ENCODE data around the gene LYRM2.

The LYRM2 gene, protein sequence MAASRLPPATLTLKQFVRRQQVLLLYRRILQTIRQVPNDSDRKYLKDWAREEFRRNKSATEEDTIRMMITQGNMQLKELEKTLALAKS

DNA sequence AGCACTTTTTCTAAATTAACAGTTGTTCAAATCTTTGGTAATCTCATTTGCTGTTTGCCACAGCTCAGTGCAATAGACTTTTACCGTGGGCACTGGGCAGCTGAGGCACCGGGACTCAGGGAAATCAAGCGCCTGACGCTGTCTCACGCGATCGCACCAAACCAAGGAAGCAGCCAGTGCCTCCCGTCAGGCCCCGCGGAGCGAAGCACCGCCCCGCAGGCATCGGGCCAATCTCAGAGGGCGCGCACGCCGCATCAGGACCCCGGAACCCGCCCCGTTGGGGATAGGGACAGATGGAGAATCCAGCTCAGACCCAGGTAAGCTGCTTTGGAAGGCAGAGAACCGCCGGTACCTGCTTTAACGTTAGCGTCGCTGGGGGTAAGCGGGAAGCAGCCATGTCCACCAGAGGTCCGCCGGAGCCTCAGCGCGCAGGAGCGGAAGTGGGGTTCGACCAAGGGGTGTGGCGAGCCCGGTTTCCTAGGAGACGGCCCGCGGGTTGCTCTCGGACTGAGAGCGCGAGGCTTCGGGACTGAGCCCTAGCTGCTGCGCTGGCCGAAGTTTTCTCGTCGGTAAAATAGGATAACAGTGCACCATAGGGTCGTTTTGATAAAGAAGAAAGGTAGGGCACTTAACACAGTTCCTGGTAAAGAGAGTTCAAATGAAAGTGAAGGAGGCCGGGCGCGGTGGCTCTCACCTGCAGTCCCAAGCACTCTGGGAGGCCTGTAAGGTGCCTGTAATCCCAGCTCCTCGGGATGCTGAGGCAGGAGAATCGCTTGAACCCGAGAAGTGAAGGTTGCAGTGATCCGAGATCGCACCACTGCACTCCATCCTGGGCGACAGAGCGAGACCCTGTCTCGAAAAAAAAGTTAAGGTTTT lies at the start of gene LYRM2:
Gene LYRM2 (minus strand): TSS at position 428 of the 876 bp plus-strand sequence. CDS start 31 bp downstream, at position 397.
- peak; percentile 89 for DNase-seq (ENCODE audit: low read depth in 2 of 2)

DNA sequence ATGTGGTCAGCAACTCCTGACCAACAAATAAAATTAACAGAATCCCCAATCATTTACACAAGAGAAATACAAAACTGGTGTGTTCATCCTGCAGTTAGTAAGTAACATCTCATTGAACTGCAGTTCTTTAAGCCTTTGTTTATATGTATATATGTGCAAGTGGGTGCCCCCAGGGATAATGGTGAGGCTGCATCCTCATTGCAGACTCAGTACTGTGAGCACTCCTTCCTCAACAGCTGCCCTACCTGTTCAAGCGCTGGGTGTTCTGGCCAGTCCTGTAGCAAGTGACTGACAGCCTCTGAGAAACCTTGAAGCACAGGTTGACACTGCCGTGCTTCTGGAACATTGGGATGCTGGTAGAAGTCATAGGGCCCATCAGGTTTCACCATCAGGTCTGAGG lies 49.8 kb upstream of the LYRM2 start:
- DNase-seq (ENCODE audit: low read depth in 2 of 2) = no peak

DNA sequence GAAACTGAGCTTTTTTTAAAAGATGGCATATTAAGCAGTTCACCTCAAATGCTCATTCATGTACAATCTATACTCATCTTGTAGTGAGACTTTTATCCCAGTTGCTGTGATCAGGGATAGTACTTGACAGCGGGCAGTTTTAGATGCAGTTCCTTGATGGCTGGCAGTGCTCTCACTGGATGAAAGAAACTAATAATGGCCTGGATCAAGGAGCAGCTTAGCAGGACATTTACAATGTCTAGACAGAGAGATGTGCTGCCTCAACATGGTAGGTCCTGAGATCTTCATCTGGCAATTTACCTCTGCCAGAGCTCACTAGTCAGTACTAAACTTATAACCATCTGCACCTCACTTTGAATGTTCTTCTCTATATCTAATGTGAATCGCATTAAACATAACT lies 46.8 kb upstream of the LYRM2 start:
- DNase-seq (ENCODE audit: low read depth in 2 of 2) = no peak

DNA sequence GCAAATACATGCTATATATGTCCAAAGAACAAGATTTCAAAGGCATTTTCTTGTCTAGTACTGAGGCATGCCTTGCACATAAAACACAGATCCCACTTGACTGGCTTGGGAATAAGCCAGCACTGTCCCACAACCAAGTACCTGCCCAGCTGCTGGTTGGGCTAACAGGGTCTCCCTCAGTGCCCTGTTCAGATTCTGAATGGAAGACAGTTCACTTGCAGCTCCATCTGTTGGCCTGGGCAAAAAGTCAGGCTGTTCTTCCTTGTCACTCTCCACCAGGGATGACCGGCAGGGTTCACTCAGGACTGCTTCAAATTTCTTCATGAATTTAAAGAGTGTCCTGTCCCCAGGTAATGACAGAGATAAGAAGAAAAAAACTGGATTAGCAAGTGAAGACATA lies 44.4 kb upstream of the LYRM2 start:
- no peak for DNase-seq (ENCODE audit: low read depth in 2 of 2)

DNA sequence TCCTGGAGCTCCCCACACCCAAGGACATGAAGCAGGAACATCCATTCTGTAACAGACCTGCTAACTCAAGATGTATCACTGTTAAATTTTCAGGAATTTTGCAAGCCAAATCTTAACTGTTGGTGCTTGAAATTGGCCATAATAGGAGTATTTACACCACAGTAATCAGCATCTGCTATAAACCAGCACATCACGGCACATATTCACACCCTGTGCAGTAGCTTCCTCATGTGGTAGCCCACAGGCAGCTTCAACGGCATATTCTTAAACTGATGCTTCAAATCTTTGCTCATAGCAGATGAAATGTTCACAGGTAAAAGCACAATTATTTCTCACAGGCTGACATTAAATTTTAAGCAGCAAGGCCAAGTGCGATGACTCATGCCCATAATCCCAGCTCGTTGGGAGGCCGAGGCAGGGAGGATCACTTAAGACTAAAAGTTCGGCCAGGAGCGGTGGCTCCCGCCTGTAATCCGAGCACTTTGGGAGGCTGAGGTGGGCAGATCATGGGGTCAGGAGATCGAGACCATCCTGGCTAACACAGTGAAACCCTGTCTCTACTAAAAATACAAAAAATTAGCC lies 43.5 kb upstream of the LYRM2 start:
- no peak for DNase-seq (ENCODE audit: low read depth in 2 of 2)

DNA sequence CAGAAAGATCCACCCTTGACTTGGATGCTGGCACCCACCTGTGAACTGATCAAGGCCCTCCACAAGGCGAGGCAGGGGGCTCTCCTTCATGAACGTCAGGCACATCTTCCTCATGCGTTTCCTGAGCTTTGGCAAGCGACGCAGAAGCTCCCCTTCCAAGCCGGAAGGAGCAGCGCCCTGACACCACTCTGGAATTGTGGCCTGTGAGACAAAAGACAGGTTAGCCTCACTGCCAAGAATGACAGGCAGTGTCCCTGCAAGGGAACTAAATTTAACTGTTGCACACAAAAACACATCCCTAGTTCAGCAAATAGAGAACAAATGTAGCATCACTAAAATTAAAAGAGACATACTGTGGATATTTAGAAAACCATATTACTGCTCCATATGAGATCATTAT lies 42.0 kb upstream of the LYRM2 start:
- no peak for DNase-seq (ENCODE audit: low read depth in 2 of 2)

DNA sequence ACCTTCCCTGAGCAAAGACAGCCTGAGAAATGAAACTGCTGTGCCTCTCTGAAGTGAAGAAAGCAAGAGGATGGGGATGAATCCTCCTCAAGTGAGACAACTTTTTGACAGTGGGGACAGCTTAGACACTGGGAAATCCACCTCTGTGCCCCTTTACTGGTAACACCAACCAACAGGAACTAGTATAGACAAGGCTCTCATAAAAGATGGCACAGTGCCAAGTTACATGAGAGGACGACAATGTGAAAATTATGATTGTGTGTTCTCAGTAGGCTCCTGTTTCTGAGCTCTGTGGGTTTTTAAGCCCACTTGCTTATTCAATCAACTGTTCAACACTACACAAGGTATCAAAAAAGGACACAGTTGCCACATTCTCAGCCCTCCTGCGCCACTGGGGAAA lies 41.6 kb upstream of the LYRM2 start:
- no peak for DNase-seq (ENCODE audit: low read depth in 2 of 2)

DNA sequence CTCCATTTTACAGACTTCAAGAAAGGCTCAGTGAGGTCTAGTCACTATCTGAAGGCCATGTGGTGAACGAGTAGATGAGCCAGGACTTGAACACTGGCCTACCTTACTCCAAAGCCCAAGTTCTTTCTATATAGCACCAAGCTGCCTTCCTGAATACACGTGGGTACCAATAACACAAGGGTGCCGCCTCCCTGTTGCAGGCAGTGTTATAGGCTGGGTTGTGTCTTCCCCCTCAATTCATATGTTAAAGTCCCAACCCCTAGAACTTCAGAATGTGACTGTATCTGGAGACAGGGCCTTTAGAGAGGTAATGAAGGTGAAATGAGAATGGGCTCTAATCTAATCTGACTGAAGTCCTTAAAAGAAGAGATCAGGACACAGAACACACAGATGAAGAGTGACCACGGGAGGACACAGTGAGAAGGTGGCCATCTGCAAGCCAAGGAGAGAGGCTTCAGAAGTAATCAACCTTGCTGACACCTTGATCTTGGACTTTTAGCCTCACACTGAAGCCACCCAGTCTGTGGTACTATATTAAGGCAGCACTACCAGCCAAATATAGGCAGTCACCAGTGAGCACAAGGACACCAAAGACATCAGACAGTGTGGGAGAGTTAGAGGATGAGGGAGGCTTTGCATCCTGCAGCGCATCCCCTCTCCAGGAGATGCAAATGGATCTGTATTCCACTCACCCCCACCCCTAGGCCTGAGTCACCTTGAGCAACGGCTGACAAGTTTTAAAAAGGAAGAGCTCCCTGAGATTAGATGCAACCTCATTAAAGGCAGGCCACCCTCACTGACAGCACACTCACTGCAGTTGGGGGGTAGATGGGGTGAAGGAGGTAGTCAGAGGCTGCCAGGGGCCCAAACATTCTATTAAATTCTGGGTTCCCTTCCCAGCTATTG lies 40.9 kb upstream of the LYRM2 start:
- no peak for DNase-seq (ENCODE audit: low read depth in 2 of 2)

DNA sequence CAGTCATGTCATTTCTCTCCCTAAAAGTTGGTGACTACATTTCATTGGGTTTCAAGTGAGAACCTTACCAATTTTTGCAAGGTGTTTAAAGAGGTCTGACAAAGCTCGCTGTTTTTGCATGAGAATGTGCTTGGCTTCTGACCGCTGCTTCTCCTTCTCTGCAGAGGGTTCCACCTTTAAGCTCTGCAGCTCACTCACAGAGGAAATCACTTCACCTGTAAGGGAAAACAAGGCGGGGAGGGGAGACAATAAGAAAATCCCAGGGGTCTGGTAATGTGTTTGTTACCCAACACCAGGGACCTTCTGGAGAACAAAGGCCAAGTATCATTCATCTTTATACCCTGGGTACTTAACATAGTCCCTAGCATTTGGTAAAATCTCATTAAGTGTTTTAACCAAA lies 40.0 kb upstream of the LYRM2 start:
- DNase-seq (ENCODE audit: low read depth in 2 of 2) = no peak

DNA sequence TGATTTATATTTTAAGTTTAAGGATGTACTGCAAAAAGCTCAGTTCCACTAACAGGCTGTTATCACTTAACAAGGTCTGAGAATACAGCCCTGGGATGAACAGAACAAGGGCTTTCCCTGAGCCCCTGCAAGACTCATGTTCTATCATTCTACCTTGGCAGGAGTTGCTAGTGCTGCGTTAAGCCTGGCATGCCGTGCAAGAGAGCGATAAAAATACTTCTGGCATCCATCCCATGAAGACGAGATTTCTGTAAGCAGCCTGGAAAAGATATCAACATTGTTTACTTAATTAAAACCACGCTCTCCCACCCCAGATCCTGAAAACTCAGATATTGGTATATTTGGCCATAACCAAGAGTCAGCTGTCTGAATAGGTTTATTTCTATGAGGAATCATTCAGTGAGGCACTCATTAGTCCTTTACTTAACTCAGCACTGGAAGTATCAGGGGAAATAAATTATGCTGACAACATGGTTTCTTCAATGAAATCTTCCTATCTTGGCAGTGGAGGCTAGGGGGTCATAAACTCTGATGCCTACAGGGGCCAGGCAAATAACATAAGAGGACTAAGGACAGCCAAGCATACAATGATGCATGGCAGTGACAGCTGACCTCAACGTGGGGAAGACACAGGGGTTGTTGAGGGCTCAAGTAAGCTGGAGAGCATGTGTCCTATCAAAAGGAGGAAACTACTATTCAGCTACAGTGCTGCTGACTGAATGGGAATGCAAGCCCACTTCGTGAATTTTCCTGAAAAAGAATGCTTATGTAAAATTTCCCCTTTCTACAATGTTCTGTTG lies 37.6 kb upstream of the LYRM2 start:
- no peak for DNase-seq (ENCODE audit: low read depth in 2 of 2)

DNA sequence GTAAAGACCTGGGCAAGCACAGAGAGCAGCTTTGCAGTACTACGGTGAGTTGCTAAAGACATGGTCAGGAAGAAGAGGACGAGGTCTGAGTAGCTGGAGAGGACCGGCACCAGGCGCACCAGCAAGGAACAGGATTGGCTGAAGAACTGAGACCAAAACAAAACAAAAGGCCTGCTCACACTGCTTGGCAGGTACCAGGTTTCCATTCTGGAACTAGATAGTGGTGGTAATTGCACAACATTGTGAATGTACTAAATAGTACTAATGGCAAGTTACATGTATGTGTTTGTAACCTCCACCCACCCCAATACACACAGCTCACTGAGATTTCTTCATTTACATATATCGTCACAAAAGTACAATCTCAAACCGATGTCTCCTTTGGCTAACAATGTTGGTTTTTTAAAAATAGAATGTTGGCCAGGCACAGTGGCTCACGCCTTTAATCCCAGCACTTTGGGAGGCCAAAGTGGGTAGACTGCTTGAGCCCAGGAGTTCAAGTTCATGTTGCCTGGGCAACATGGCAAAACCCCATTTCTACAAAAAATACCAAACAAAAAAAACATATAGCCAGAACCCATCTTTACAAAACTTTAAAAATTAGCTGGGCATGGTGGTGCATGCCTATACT lies 32.5 kb upstream of the LYRM2 start:
- no peak for DNase-seq (ENCODE audit: low read depth in 2 of 2)

DNA sequence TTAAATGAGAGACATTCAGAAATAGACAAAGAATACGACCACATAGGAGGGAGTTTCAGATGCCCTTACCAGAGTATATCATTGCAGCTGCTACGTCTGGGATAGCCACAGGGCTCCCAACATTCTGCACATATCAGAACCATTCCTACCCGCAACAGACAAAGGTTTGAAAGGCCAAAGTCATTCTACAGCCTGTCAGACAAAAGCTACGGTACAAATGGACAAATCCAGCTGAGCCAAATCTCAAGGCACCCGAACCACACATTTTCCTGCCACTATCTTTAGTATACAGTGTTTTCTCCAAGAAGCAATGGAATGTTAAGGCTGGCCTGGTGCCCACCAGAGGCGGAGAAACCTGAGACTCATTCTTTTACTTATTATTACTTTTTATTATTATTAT lies 30.5 kb upstream of the LYRM2 start:
- no peak for DNase-seq (ENCODE audit: low read depth in 2 of 2)

DNA sequence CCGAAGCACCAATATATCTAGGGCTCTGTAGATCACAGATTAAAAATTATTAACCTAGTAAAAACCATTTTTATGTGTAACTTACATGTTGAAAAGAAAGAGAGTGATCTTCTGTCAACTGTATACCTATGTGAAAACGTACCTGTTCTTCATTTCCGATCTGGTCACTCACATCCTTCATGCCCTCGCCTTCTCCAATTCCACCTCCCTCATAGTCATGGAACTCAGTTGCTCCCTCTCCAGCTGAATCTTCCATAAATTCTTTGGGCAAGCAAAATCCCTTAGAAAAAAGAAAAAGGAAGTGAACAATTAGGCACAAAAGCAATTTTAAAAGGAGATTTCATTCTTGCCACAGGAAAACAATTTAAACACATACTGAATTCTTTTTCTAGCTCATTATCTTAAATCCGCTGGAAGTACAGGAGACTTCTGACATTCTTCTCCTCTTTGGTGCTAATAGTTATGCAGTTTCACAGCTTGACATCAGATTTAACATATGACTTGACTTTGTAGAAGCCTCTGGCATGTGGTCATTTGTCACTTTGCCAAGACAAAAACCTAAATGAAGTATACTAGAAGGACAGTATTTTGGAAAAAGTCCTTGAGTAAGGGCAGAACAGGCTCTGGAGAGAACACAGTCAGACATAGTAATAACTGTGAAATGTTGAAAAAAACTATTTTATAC lies 29.5 kb upstream of the LYRM2 start:
- DNase-seq (ENCODE audit: low read depth in 2 of 2) = no peak

DNA sequence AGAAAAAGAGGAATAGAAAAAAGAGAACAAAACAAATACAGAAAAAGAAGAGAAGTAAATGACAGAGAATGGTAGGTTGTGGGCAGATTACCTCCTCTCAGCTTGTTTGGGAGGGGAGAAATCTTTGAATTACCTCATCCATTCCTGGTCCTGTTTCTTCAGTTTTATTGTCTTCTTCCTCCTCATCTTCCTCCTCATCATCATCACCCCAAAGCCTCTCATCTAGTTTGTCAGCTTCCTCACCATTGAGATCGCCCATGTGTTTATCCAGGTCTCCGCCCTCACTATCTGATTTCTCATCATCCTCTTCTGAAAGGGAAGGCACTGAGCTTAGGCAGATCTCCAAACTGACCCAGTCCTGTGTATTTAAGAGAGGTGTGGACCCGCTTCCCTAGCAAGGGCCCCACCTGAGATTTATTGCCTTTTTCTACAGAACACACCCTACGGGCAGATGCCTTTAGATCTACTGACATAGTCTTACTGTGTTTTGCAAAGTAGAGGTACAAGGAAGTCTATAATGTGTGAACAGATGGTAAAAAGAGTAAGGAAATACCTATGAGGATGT lies 24.2 kb upstream of the LYRM2 start:
- DNase-seq (ENCODE audit: low read depth in 2 of 2) = no peak

DNA sequence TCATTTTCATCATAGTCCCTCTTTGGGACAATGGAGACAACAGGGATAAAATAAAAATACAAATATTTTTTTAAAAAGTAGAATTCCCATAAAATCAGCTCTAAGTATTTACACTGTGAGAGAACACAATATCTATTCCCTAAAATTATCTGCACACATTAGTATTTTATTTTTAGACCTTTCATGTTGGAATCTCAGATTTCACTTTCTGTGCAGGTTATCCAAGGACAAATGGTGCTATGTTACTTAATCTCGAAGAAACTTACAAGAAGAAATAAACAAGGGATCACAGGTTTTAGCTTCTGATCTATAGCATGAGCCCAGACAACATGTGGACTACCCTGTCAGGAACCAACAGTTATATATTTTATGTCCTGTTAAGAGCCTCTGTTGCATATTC lies 23.0 kb upstream of the LYRM2 start:
- DNase-seq (ENCODE audit: low read depth in 2 of 2) = no peak

DNA sequence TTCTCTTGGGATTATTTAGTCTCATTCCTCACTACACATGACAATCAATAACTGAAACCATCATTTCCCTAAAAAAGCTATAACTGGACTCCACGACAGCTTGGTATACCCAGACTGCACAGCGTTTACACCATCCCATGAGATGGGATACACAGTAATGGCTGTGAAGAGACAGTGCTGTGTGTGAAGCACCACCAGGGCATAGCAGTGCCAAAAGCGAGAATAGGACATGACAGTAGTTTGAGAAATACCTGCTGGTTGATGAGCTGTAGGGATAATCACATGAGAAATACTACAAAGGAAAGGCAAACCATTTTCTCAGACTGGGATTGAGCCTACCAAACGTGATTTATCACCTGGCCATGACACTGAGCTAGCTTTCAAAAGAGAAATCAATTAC lies 22.4 kb upstream of the LYRM2 start:
- no peak for DNase-seq (ENCODE audit: low read depth in 2 of 2)

DNA sequence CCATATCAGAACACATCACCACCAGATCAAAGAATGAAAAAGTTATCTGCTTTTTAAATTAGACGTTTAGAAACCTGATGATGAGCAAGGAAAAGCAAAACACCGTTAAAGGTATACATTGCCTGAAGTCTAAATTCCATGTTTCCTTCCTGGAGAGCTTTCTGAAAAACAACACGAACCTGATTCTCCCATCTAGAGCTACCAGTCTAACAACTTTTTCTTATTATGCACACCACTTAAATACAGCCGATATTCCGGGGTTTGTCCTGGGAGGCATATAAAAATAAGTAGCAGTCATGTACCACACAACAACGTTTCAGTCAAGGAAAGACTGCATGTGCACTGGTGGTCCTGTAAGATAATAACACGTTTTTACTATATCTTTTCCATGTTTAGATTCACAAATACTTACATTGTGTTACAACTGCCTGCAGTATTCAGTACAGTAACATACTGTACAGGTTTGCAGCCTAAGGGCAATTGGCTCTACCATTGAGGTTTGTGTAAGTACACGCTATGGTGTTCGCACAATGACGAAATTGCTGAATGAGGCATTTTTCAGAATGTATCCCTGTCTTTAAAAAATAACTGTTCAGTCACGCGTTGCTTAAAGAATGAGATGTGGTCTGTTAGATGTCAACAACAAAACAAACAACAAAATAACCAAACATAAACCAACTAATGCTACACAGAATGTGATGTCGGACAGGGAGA lies 19.1 kb upstream of the LYRM2 start:
- no peak for DNase-seq (ENCODE audit: low read depth in 2 of 2)

DNA sequence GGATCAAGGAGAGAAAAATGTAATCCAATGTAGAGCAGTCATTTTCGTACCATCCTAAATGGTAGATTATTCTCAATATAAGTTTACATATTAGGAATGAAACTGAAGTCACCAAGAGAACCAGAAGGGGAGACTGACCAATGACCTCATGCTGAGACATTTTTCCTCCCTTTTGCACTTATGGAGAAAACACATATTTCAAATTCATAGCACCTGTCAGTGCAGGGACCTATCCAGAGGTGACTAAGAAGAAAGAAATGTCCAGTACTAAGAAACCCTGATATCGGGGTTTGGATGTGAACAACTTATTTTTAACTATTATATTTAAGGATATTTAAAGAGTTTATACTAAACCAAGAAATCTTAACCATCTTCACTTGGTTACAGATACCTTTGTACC lies 16.6 kb upstream of the LYRM2 start:
- DNase-seq (ENCODE audit: low read depth in 2 of 2) = no peak

DNA sequence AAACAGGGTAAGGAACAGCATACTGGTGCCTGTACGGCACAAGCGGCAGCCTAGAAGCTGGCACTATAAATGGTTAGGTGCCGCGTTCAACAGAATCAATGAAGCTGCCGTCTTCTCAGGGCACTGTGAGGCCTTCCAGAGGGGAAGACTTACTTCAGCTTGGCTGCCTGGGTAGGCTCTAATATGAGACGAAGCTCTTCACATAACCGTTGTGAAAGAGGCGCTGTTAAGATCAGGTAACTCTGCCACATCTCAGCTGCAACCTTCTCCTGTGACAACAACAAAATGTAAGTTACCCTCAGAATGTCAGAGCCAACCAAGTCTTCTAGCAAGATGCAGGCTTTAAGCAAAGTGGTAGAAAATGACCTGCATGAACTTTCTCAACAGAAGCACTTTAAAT lies 12.0 kb upstream of the LYRM2 start:
- DNase-seq (ENCODE audit: low read depth in 2 of 2) = no peak
